ENCODE data around the gene FGFR4.

Gene FGFR4

GRCh38 chr5:177084175-177084574 is 2.5 kb upstream of the FGFR4 start:
- TF ChIP-seq, protein P1, sequence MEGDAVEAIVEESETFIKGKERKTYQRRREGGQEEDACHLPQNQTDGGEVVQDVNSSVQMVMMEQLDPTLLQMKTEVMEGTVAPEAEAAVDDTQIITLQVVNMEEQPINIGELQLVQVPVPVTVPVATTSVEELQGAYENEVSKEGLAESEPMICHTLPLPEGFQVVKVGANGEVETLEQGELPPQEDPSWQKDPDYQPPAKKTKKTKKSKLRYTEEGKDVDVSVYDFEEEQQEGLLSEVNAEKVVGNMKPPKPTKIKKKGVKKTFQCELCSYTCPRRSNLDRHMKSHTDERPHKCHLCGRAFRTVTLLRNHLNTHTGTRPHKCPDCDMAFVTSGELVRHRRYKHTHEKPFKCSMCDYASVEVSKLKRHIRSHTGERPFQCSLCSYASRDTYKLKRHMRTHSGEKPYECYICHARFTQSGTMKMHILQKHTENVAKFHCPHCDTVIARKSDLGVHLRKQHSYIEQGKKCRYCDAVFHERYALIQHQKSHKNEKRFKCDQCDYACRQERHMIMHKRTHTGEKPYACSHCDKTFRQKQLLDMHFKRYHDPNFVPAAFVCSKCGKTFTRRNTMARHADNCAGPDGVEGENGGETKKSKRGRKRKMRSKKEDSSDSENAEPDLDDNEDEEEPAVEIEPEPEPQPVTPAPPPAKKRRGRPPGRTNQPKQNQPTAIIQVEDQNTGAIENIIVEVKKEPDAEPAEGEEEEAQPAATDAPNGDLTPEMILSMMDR (IDR thresholded peaks at IDR 0.05; ENCODE audit: insufficient read depth, missing control alignments): no peak
- no peak for FAIRE-seq
- DNase-seq (ENCODE audit: insufficient read length, low spot score): no peak

DNA sequence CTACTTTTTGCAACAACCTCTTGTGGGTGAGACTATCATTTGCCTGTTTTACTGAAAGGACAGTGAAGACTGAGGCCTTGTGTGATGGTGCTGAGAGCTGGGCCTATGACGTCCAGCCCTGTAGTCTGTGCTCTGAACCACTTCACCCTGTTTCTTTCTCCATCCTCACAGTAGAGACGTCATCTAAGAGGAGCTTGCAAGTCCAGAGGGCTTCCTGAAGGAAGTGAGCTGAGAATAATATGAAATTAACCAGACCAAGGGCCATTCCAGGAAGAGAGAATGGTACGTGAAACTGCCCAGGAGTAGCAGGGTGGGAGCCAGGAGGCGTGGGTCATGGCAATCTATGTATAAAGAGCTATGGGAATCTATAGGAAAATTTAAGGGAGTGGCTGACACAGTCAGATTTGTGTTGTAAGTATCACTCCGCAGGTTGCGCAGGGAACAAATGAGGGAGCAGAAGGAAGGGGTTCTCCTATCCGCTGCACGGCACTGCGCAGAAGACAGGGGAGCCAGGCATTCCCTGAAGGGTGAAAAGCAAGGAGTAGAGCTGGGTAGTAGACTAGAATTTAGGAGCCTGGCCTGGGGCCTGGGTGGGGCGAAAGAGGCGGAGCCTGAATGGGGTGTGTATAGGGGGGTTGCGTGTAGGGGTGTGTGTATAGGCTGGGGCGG is 596 bp upstream of the FGFR4 start:
- FAIRE-seq (no peak), DNase-seq (ENCODE audit: insufficient read length, low spot score) (no peak)
- TF ChIP-seq, protein P1 (IDR thresholded peaks at IDR 0.05; ENCODE audit: insufficient read depth, missing control alignments): no peak

DNA sequence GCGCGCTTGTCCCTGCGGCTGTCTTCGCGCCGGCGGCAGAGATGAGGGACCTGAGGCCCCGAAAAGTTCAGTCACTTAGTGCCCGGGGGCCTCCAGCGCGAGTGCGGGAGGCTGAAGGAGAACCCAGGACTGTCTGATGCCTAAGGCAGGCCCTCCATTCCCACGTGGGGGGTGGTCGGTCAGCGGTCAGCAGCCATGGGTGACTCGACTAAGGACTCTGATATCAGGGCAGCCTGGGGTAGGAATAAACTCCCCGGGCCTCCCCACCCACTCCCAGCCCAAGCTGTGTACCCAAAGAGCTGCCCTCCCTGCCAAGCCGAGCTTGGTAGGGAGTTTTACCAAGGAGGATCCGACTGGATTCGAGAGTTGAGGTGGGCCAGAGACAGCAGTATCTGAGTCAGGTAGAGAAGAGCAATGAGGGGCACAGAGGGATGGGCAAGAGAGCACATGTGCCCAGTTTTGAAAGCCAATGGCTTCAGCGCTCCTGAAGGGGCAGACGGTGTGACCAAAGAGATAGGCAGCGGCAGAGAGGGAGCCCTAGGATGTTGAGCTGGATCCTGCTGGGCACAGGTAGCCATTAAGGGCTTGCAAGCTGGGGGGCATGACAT is 787 bp downstream of the FGFR4 start:
- FAIRE-seq: no peak
- DNase-seq (ENCODE audit: insufficient read length, low spot score): no peak
- TF ChIP-seq, protein P1 (IDR thresholded peaks at IDR 0.05; ENCODE audit: insufficient read depth, missing control alignments): no peak

GRCh38 chr5:177089127-177089526 is 2.4 kb downstream of the FGFR4 start:
- TF ChIP-seq, protein P1 (IDR thresholded peaks at IDR 0.05; ENCODE audit: insufficient read depth, missing control alignments): no peak
- FAIRE-seq (no peak), DNase-seq (ENCODE audit: insufficient read length, low spot score) (no peak)

- DNase-seq (ENCODE audit: insufficient read length, low spot score) (no peak), FAIRE-seq (no peak)
- TF ChIP-seq, protein P1 (IDR thresholded peaks at IDR 0.05; ENCODE audit: insufficient read depth, missing control alignments): no peak
These were observed 3.3 kb downstream of the FGFR4 start for GRCh38 chr5:177089825-177090641.

- FAIRE-seq: no peak
- TF ChIP-seq, protein P1 (IDR thresholded peaks at IDR 0.05; ENCODE audit: insufficient read depth, missing control alignments): no peak
- DNase-seq (ENCODE audit: insufficient read length, low spot score): no peak
These were observed 4.1 kb downstream of the FGFR4 start for GRCh38 chr5:177090813-177091212.
